Cardiac ventricle fibroblast (primary cell): ENCODE measurements around the gene PHYKPL. TPM values are rescaled to one million over a fixed set of nuclear protein-coding genes. Genes with fewer than 3 reads are reported as not detected.

Source experiments
- total RNA-seq: library from RNA; depleted of rRNA; stranded (reverse); fragments of >200 nt; gene quantifications from 2 replicates; pipeline ENCODE4 v1.2.3, GENCODE V29; 2015

The PHYKPL gene
- total RNA-seq = 12.0 and 15.7 TPM in 2 replicates

GRCh38 chr5:178232124-178232919, at the start of gene PHYKPL:
Gene PHYKPL (minus strand): TSS chr5:178232802. CDS start chr5:178232550, 252 bp downstream.

GRCh38 chr5:178204182-178204934, 28.2 kb downstream of the PHYKPL start, which contains the start of gene HNRNPAB:
Gene HNRNPAB (plus strand): TSS chr5:178204533. CDS start chr5:178204838, 305 bp downstream.

GRCh38 chr5:178187014-178187413, 45.6 kb downstream of the PHYKPL start, which contains the start of gene GMCL2:
Gene GMCL2 (minus strand): TSS chr5:178187371. CDS start chr5:178187299, 72 bp downstream.

Other genes starting within 250 kb of the PHYKPL start
- not detected in 2 replicates for gene PROP1, start 236.6 kb downstream of the PHYKPL start, total RNA-seq
- 1.4 and 1.7 TPM in 2 replicates for gene N4BP3, start 119.3 kb downstream of the PHYKPL start, total RNA-seq
- gene RMND5B, start 101.8 kb downstream of the PHYKPL start, total RNA-seq = 10.0 and 11.9 TPM in 2 replicates
- 170 and 220 TPM in 2 replicates for gene NHP2, start 78.9 kb downstream of the PHYKPL start, total RNA-seq
- gene GMCL2, start 45.4 kb downstream of the PHYKPL start, total RNA-seq = not detected in 2 replicates
- 86.6 and 98.2 TPM in 2 replicates for gene HNRNPAB, start 28.3 kb downstream of the PHYKPL start, total RNA-seq